SK-N-SH (cell line): ENCODE results near the gene KIF4A. TPM values are rescaled to one million over a fixed set of nuclear protein-coding genes. Genes with fewer than 3 reads are reported as not detected.

Source experiments
- CTCF ChIA-PET: fragments of 300-600, 350-600 bp; formaldehyde crosslinking; extraction: SDS; loops from one replicate; lab custom pipeline; 2021; lab: Yijun Ruan, JAX
- POLR2A ChIA-PET: fragments of 350-600 bp; sonication (Branson Sonifier 250); formaldehyde crosslinking; extraction: SDS; loops from one replicate; lab custom pipeline; 2020; ENCODE audit warnings: antibody characterized with exemption, inconsistent platforms; lab: Yijun Ruan, JAX
- DNase-seq: peaks from one replicate; pipeline ENCODE4 v3.0.0; 2012
- H2AFZ ChIP-seq: fragments of 200-600 bp; sonication (generic); 2 replicates; pipeline ENCODE4 v1.8.1; 2016; ENCODE audit warnings: antibody characterized with exemption, mild to moderate bottlenecking, low read depth
- H3F3A ChIP-seq: fragments of 200-600 bp; sonication (generic); replicated peaks from 2 replicates; pipeline ENCODE3; 2016; ENCODE audit warnings: antibody characterized with exemption, mild to moderate bottlenecking; ENCODE audit not compliant: insufficient read depth
- H3K27ac ChIP-seq, 2 experiments: fragments of 200-500 bp in 1 of 2; fragments of 200-600 bp in 1 of 2; sonication (Bioruptor generic) in 1 of 2; sonication (generic), shearing (Covaris generic) in 1 of 2; 2 replicates each; pipeline versions ENCODE4 v1.5.1 to v1.6.1; 2014 to 2016; ENCODE audit warnings: low read depth in 2 of 2, inconsistent platforms in 1 of 2, low read length in 1 of 2, mild to moderate bottlenecking in 1 of 2, mixed read lengths in 1 of 2
- H3K27me3 ChIP-seq: fragments of 200-600 bp; sonication (generic), shearing (Covaris generic); 2 replicates; pipeline ENCODE4 v1.6.1; 2016; ENCODE audit warnings: mixed run types; ENCODE audit not compliant: insufficient read depth
- H3K36me3 ChIP-seq, 2 experiments: fragments of 200-500 bp in 1 of 2; fragments of 200-600 bp in 1 of 2; sonication (Bioruptor generic) in 1 of 2; sonication (generic) in 1 of 2; replicated peaks in 1 of 2; 2 replicates each; pipeline versions ENCODE3 to v1.5.1; 2014 to 2016; ENCODE audit warnings: low read length in 1 of 2, mild to moderate bottlenecking in 1 of 2; ENCODE audit not compliant: insufficient read depth in 2 of 2, control insufficient read depth in 1 of 2
- H3K4me1 ChIP-seq, 2 experiments: fragments of 200-500 bp in 1 of 2; fragments of 200-600 bp in 1 of 2; sonication (Bioruptor generic) in 1 of 2; sonication (generic), shearing (Covaris generic) in 1 of 2; 2 replicates each; pipeline versions ENCODE4 v1.5.1 to v1.6.1; 2014 to 2016; ENCODE audit warnings: low read depth in 1 of 2, low read length in 1 of 2, mixed run types in 1 of 2; ENCODE audit not compliant: insufficient read depth in 2 of 2, control insufficient read depth in 1 of 2
- H3K4me2 ChIP-seq: fragments of 200-600 bp; sonication (generic), shearing (Covaris generic); 2 replicates; pipeline ENCODE4 v1.6.1; 2017; ENCODE audit warnings: mixed run types
- H3K4me3 ChIP-seq, 2 experiments: fragments of 200-500 bp in 1 of 2; fragments of 200-600 bp in 1 of 2; sonication (Bioruptor generic) in 1 of 2; sonication (generic), shearing (Covaris generic) in 1 of 2; 2 replicates each; pipeline versions ENCODE4 v1.5.1 to v1.8.1; 2014 to 2016; ENCODE audit warnings: low read depth in 2 of 2, inconsistent platforms in 1 of 2, low read length in 1 of 2, mild to moderate bottlenecking in 1 of 2, mixed read lengths in 1 of 2, moderate library complexity in 1 of 2
- H3K79me2 ChIP-seq: fragments of 200-600 bp; sonication (generic); 2 replicates; pipeline ENCODE4 v1.8.1; 2017; ENCODE audit warnings: mild to moderate bottlenecking; ENCODE audit not compliant: insufficient read depth
- H3K9ac ChIP-seq: fragments of 200-600 bp; sonication (generic); 2 replicates; pipeline ENCODE4 v1.6.1; 2017; ENCODE audit warnings: mixed run types
- H3K9me2 ChIP-seq: fragments of 200-600 bp; sonication (generic); 2 replicates; pipeline ENCODE4 v1.6.1; 2017; ENCODE audit warnings: mixed run types
- H3K9me3 ChIP-seq: fragments of 200-600 bp; sonication (generic); 2 replicates; pipeline ENCODE4 v1.6.1; 2017; ENCODE audit warnings: mixed run types, mild to moderate bottlenecking, moderate library complexity
- H4K20me1 ChIP-seq: fragments of 200-600 bp; sonication (generic); 2 replicates; pipeline ENCODE4 v1.6.1; 2017; ENCODE audit warnings: mild to moderate bottlenecking, mixed run types; ENCODE audit not compliant: insufficient read depth
- CTCF ChIP-seq: fragments of 200-600 bp; sonication (generic); IDR thresholded peaks from 2 replicates; pipeline ENCODE4 v1.6.1; 2017; ENCODE audit warnings: antibody characterized with exemption, mild to moderate bottlenecking, moderate library complexity
- GABPA ChIP-seq: IDR thresholded peaks from 2 replicates; pipeline ENCODE4 v1.4.0; 2012; ENCODE audit warnings: low read depth, mild to moderate bottlenecking
- GATA2 ChIP-seq: sonication (generic); formaldehyde crosslinking; IDR thresholded peaks from 2 replicates; pipeline ENCODE4 v1.5.0; 2020; ENCODE audit warnings: mild to moderate bottlenecking, missing genetic modification reagents
- MAX ChIP-seq: IDR thresholded peaks from 2 replicates; pipeline ENCODE4 v1.4.0; 2012; ENCODE audit warnings: low read depth
- MXI1 ChIP-seq: IDR thresholded peaks from 2 replicates; pipeline ENCODE4 v1.6.1; 2012; ENCODE audit warnings: mild to moderate bottlenecking, low read depth, low read length, improper control_type of control experiment
- NFIC ChIP-seq: IDR thresholded peaks from 2 replicates; pipeline ENCODE4 v1.4.0; 2012; ENCODE audit warnings: borderline replicate concordance
- NRF1 ChIP-seq: IDR thresholded peaks from 2 replicates; pipeline ENCODE4 v1.6.1; 2012; ENCODE audit warnings: low read depth, mild to moderate bottlenecking, low read length
- PBX3 ChIP-seq: IDR thresholded peaks from 2 replicates; pipeline ENCODE4; 2012
- RCOR1 ChIP-seq: fragments of 150-350 bp; IDR thresholded peaks from 2 replicates; pipeline ENCODE4 v1.6.1; 2017; ENCODE audit warnings: antibody characterized with exemption, low read length
- RXRA ChIP-seq: IDR thresholded peaks from 2 replicates; pipeline ENCODE4 v1.4.0; 2012; ENCODE audit warnings: low read depth, mild to moderate bottlenecking, borderline replicate concordance
- SIN3A ChIP-seq: IDR thresholded peaks from 2 replicates; pipeline ENCODE4 v1.6.1; 2012; ENCODE audit warnings: low read depth, mild to moderate bottlenecking, low read length, moderate library complexity, borderline replicate concordance
- TAF1 ChIP-seq: IDR thresholded peaks from 2 replicates; pipeline ENCODE4 v1.6.1; 2012; ENCODE audit warnings: low read depth, mild to moderate bottlenecking, low read length, moderate library complexity, borderline replicate concordance
- TEAD4 ChIP-seq: IDR thresholded peaks from 2 replicates; pipeline ENCODE4 v1.4.0; 2012; ENCODE audit warnings: mild to moderate bottlenecking, borderline replicate concordance; ENCODE audit not compliant: insufficient read depth
- USF1 ChIP-seq: IDR thresholded peaks from 2 replicates; pipeline ENCODE4 v1.4.0; 2012; ENCODE audit warnings: low read depth, borderline replicate concordance
- YY1 ChIP-seq: IDR thresholded peaks from 2 replicates; pipeline ENCODE4 v1.4.0; 2012; ENCODE audit warnings: low read depth, mild to moderate bottlenecking
- WGBS: methylation state at CpG from one replicate; pipeline ENCODE4 v1.1.6; 2017; ENCODE audit warnings: low lambda C conversion rate; 5-methylcytosine and 5-hydroxymethylcytosine counted together
- polyA plus RNA-seq, 3 experiments: library from polyadenylated mRNA; depleted of rRNA; stranded (reverse); fragments of >200 nt; gene quantifications; 2 replicates each; pipeline ENCODE4 v1.2.3, GENCODE V29; 2012

The KIF4A gene
- polyA plus RNA-seq, 1 of the 3 experiments (the other 2 are of a cell fraction): 11.5 TPM

GRCh38 chrX:70461026-70461425 is 171.1 kb downstream of the KIF4A start:
- 54% methylated on average over 2 of the region's 2 CpGs for WGBS
- H2AFZ ChIP-seq: no peak overlapping the region
- no peaks in the 10 kb centered on the region for H4K20me1 ChIP-seq
- CTCF ChIA-PET: no interaction called here
- no peak overlapping the region for H3K9ac ChIP-seq
- H3F3A ChIP-seq: no peaks in the 10 kb centered on the region
- H3K4me2 ChIP-seq: no peak overlapping the region
- no peaks in the 10 kb centered on the region for H3K36me3 ChIP-seq
- no peaks in the 10 kb centered on the region for H3K9me2 ChIP-seq
- TF ChIP-seq CTCF (no peak), USF1 (no peak), MXI1 (no peak), RCOR1 (no peak), TEAD4 (no peak), NRF1 (no peak), SIN3A (no peak), TAF1 (no peak)
- H3K79me2 ChIP-seq: peaks cover 17% of the 10 kb centered on the region; the same call in 1 of the 2 replicates
- H3K9me3 ChIP-seq: no peaks in the 10 kb centered on the region
- DNase-seq: no peak
- H3K27me3 ChIP-seq: no peaks in the 10 kb centered on the region
- POLR2A ChIA-PET: no interaction called here
- no peak overlapping the region for H3K27ac ChIP-seq
- H3K4me1 ChIP-seq: no peaks in the 10 kb centered on the region
- H3K4me3 ChIP-seq: no peak overlapping the region

- Histone ChIP-seq H3K9ac (no peak overlapping the region), H3K4me2 (no peak overlapping the region), H3K4me3 (no peak overlapping the region), H3K9me2 (no peaks in the 10 kb centered on the region), H3K36me3 (no peaks in the 10 kb centered on the region), H3K9me3 (no peaks in the 10 kb centered on the region), H4K20me1 (no peaks in the 10 kb centered on the region), H3K27me3 (no peaks in the 10 kb centered on the region), H2AFZ (no peak overlapping the region), H3K27ac (no peak overlapping the region), H3K4me1 (no peaks in the 10 kb centered on the region), H3F3A (no peaks in the 10 kb centered on the region), H3K79me2 (peaks cover 18% of the 10 kb centered on the region)
- POLR2A ChIA-PET: no interaction called here
- TF ChIP-seq GABPA: no peak
- TF ChIP-seq NFIC: no peak
- TF ChIP-seq PBX3: no peak
- TF ChIP-seq MAX: no peak
- TF ChIP-seq YY1: no peak
- TF ChIP-seq RCOR1: no peak
- no peak for TF ChIP-seq RXRA
- TF ChIP-seq GATA2 (CRISPR knock-in tag): no peak
- CTCF ChIA-PET: interaction anchor here (0.8 kb wide), 1 partner anchor 9 kb away, joined by 3 read pairs; no protein-coding TSS in a partner anchor
- no peak for DNase-seq
These were observed 174.1 kb downstream of the KIF4A start for GRCh38 chrX:70464051-70464450.
